ENCODE data around the gene PRADC1. TPM values are rescaled to one million over a fixed set of nuclear protein-coding genes. Genes with fewer than 3 reads are reported as not detected.

Gene PRADC1
- total RNA-seq, 4 donors from 2014 or later: 14.4 to 31.5 (median 21.5) TPM

GRCh38 chr2:73212098-73212447 is 21.0 kb downstream of the PRADC1 start:
- Histone ChIP-seq H3K36me3 (no peaks in the 10 kb centered on the region), H3K4me3 (no peak overlapping the region), H3K27me3 (peaks cover 0 to 1% of the 10 kb centered on the region in 2 donors), H3K27ac (peak overlapping the region in 3 of 4 donors; percentile 29 to 86 (median 81)), H3K4me1 (peaks cover 0 to 37% (median 15%) of the 10 kb centered on the region in 4 donors), H3K9me3 (no peaks in the 10 kb centered on the region)
- DNase-seq (ENCODE audit: low spot score in 2 of 2): no peak
- WGBS, 2 donors: 52 to 53% methylated on average over 7 of the region's 7 CpGs
- TF ChIP-seq POLR2A (IDR thresholded peaks at IDR 0.05) (no peak), CTCF (IDR thresholded peaks at IDR 0.05) (no peak), EP300 (IDR thresholded peaks at IDR 0.05) (no peak)

- H3K36me3 ChIP-seq: no peaks in the 10 kb centered on the region
- peaks cover 0 to 5% of the 10 kb centered on the region in 2 donors for H3K27me3 ChIP-seq
- WGBS, 2 donors: 92 to 96% methylated on average over 6 of the region's 6 CpGs
- DNase-seq (ENCODE audit: low spot score in 2 of 2): no peak
- TF ChIP-seq EP300 (IDR thresholded peaks at IDR 0.05): no peak
- no peak for TF ChIP-seq CTCF (IDR thresholded peaks at IDR 0.05)
- no peak for TF ChIP-seq POLR2A (IDR thresholded peaks at IDR 0.05)
- H3K4me1 ChIP-seq: peaks cover 0 to 35% (median 15%) of the 10 kb centered on the region in 4 donors
- no peak overlapping the region for H3K27ac ChIP-seq
- no peak overlapping the region for H3K4me3 ChIP-seq
- no peaks in the 10 kb centered on the region for H3K9me3 ChIP-seq
Observed at GRCh38 chr2:73210696-73211095, 22.3 kb downstream of the PRADC1 start.

GRCh38 chr2:73210019-73210418 is 23.0 kb downstream of the PRADC1 start:
- peaks cover 0 to 28% (median 13%) of the 10 kb centered on the region in 4 donors for H3K4me1 ChIP-seq

GRCh38 chr2:73208258-73208657 is 24.8 kb downstream of the PRADC1 start:
- 73 to 85% methylated on average over 2 to 3 of the region's 3 CpGs for WGBS, 2 donors
- Histone ChIP-seq H3K27me3 (peaks cover 0 to 26% of the 10 kb centered on the region in 2 donors), H3K36me3 (no peaks in the 10 kb centered on the region), H3K9me3 (no peaks in the 10 kb centered on the region), H3K4me3 (no peak overlapping the region), H3K27ac (no peak overlapping the region), H3K4me1 (peaks cover 0 to 17% (median 9%) of the 10 kb centered on the region in 4 donors)
- TF ChIP-seq EP300 (IDR thresholded peaks at IDR 0.05) (no peak), CTCF (IDR thresholded peaks at IDR 0.05) (no peak), POLR2A (IDR thresholded peaks at IDR 0.05) (no peak)
- DNase-seq (ENCODE audit: low spot score in 2 of 2): no peak

More at GRCh38 chr2:73210019-73210418, 23.0 kb downstream of the PRADC1 start:
- no peak overlapping the region for H3K4me3 ChIP-seq
- no peaks in the 10 kb centered on the region for H3K36me3 ChIP-seq
- TF ChIP-seq POLR2A (IDR thresholded peaks at IDR 0.05) (no peak), CTCF (IDR thresholded peaks at IDR 0.05) (no peak), EP300 (IDR thresholded peaks at IDR 0.05) (no peak)
- no peak for DNase-seq (ENCODE audit: low spot score in 2 of 2)
- no peaks in the 10 kb centered on the region for H3K9me3 ChIP-seq
- 76 to 81% methylated on average over 4 of the region's 4 CpGs for WGBS, 2 donors
- H3K27me3 ChIP-seq: peaks cover 0 to 12% of the 10 kb centered on the region in 2 donors
- no peak overlapping the region for H3K27ac ChIP-seq

- Histone ChIP-seq H3K4me1 (peaks cover 0 to 17% (median 4%) of the 10 kb centered on the region in 4 donors), H3K27ac (no peak overlapping the region), H3K27me3 (peaks cover 3 to 53% of the 10 kb centered on the region in 2 donors), H3K9me3 (no peaks in the 10 kb centered on the region), H3K36me3 (no peaks in the 10 kb centered on the region), H3K4me3 (no peak overlapping the region)
- TF ChIP-seq CTCF (IDR thresholded peaks at IDR 0.05) (no peak), EP300 (IDR thresholded peaks at IDR 0.05) (no peak), POLR2A (IDR thresholded peaks at IDR 0.05) (no peak)
- DNase-seq (ENCODE audit: low spot score in 2 of 2): no peak
- 84 to 87% methylated on average over 6 of the region's 6 CpGs for WGBS, 2 donors
Observed at GRCh38 chr2:73205611-73206010, 27.4 kb downstream of the PRADC1 start.

Measured in tibial nerve (tissue), 4 donors.